SK-N-SH (cell line): ENCODE results near the gene RCAN2. TPM values are rescaled to one million over a fixed set of nuclear protein-coding genes. Genes with fewer than 3 reads are reported as not detected.

ENCODE experiments used
- CTCF ChIA-PET: fragments of 300-600, 350-600 bp; formaldehyde crosslinking; extraction: SDS; loops from one replicate; lab custom pipeline; 2021; lab: Yijun Ruan, JAX
- POLR2A ChIA-PET: fragments of 350-600 bp; sonication (Branson Sonifier 250); formaldehyde crosslinking; extraction: SDS; loops from one replicate; lab custom pipeline; 2020; ENCODE audit warnings: antibody characterized with exemption, inconsistent platforms; lab: Yijun Ruan, JAX
- DNase-seq: peaks from one replicate; pipeline ENCODE4 v3.0.0; 2012
- H2AFZ ChIP-seq: fragments of 200-600 bp; sonication (generic); 2 replicates; pipeline ENCODE4 v1.8.1; 2016; ENCODE audit warnings: antibody characterized with exemption, mild to moderate bottlenecking, low read depth
- H3F3A ChIP-seq: fragments of 200-600 bp; sonication (generic); replicated peaks from 2 replicates; pipeline ENCODE3; 2016; ENCODE audit warnings: antibody characterized with exemption, mild to moderate bottlenecking; ENCODE audit not compliant: insufficient read depth
- H3K27ac ChIP-seq, 2 experiments: fragments of 200-500 bp in 1 of 2; fragments of 200-600 bp in 1 of 2; sonication (Bioruptor generic) in 1 of 2; sonication (generic), shearing (Covaris generic) in 1 of 2; 2 replicates each; pipeline versions ENCODE4 v1.5.1 to v1.6.1; 2014 to 2016; ENCODE audit warnings: low read depth in 2 of 2, inconsistent platforms in 1 of 2, low read length in 1 of 2, mild to moderate bottlenecking in 1 of 2, mixed read lengths in 1 of 2
- H3K27me3 ChIP-seq: fragments of 200-600 bp; sonication (generic), shearing (Covaris generic); 2 replicates; pipeline ENCODE4 v1.6.1; 2016; ENCODE audit warnings: mixed run types; ENCODE audit not compliant: insufficient read depth
- H3K36me3 ChIP-seq, 2 experiments: fragments of 200-500 bp in 1 of 2; fragments of 200-600 bp in 1 of 2; sonication (Bioruptor generic) in 1 of 2; sonication (generic) in 1 of 2; replicated peaks in 1 of 2; 2 replicates each; pipeline versions ENCODE3 to v1.5.1; 2014 to 2016; ENCODE audit warnings: low read length in 1 of 2, mild to moderate bottlenecking in 1 of 2; ENCODE audit not compliant: insufficient read depth in 2 of 2, control insufficient read depth in 1 of 2
- H3K4me1 ChIP-seq, 2 experiments: fragments of 200-500 bp in 1 of 2; fragments of 200-600 bp in 1 of 2; sonication (Bioruptor generic) in 1 of 2; sonication (generic), shearing (Covaris generic) in 1 of 2; 2 replicates each; pipeline versions ENCODE4 v1.5.1 to v1.6.1; 2014 to 2016; ENCODE audit warnings: low read depth in 1 of 2, low read length in 1 of 2, mixed run types in 1 of 2; ENCODE audit not compliant: insufficient read depth in 2 of 2, control insufficient read depth in 1 of 2
- H3K4me2 ChIP-seq: fragments of 200-600 bp; sonication (generic), shearing (Covaris generic); 2 replicates; pipeline ENCODE4 v1.6.1; 2017; ENCODE audit warnings: mixed run types
- H3K4me3 ChIP-seq, 2 experiments: fragments of 200-500 bp in 1 of 2; fragments of 200-600 bp in 1 of 2; sonication (Bioruptor generic) in 1 of 2; sonication (generic), shearing (Covaris generic) in 1 of 2; 2 replicates each; pipeline versions ENCODE4 v1.5.1 to v1.8.1; 2014 to 2016; ENCODE audit warnings: low read depth in 2 of 2, inconsistent platforms in 1 of 2, low read length in 1 of 2, mild to moderate bottlenecking in 1 of 2, mixed read lengths in 1 of 2, moderate library complexity in 1 of 2
- H3K79me2 ChIP-seq: fragments of 200-600 bp; sonication (generic); 2 replicates; pipeline ENCODE4 v1.8.1; 2017; ENCODE audit warnings: mild to moderate bottlenecking; ENCODE audit not compliant: insufficient read depth
- H3K9ac ChIP-seq: fragments of 200-600 bp; sonication (generic); 2 replicates; pipeline ENCODE4 v1.6.1; 2017; ENCODE audit warnings: mixed run types
- H3K9me2 ChIP-seq: fragments of 200-600 bp; sonication (generic); 2 replicates; pipeline ENCODE4 v1.6.1; 2017; ENCODE audit warnings: mixed run types
- H3K9me3 ChIP-seq: fragments of 200-600 bp; sonication (generic); 2 replicates; pipeline ENCODE4 v1.6.1; 2017; ENCODE audit warnings: mixed run types, mild to moderate bottlenecking, moderate library complexity
- H4K20me1 ChIP-seq: fragments of 200-600 bp; sonication (generic); 2 replicates; pipeline ENCODE4 v1.6.1; 2017; ENCODE audit warnings: mild to moderate bottlenecking, mixed run types; ENCODE audit not compliant: insufficient read depth
- EZH2phosphoT487 ChIP-seq: fragments of 200-600 bp; sonication (generic); IDR thresholded peaks from 2 replicates; pipeline ENCODE4 v1.6.1; 2017; ENCODE audit warnings: low read depth, mixed run types, mild to moderate bottlenecking, antibody characterized with exemption, moderate library complexity, borderline replicate concordance
- FOXJ3 ChIP-seq: sonication (generic); formaldehyde crosslinking; IDR thresholded peaks from 2 replicates; pipeline ENCODE4 v1.5.1; 2020; ENCODE audit warnings: mild to moderate bottlenecking, missing genetic modification reagents
- GABPA ChIP-seq: IDR thresholded peaks from 2 replicates; pipeline ENCODE4 v1.4.0; 2012; ENCODE audit warnings: low read depth, mild to moderate bottlenecking
- MXI1 ChIP-seq: IDR thresholded peaks from 2 replicates; pipeline ENCODE4 v1.6.1; 2012; ENCODE audit warnings: mild to moderate bottlenecking, low read depth, low read length, improper control_type of control experiment
- RAD21 ChIP-seq: IDR thresholded peaks from 2 replicates; pipeline ENCODE4 v1.6.1; 2012; ENCODE audit warnings: mild to moderate bottlenecking, low read length
- RCOR1 ChIP-seq: fragments of 150-350 bp; IDR thresholded peaks from 2 replicates; pipeline ENCODE4 v1.6.1; 2017; ENCODE audit warnings: antibody characterized with exemption, low read length
- RFX5 ChIP-seq: IDR thresholded peaks from 2 replicates; pipeline ENCODE4 v1.6.1; 2012; ENCODE audit warnings: mild to moderate bottlenecking, improper control_type of control experiment, low read length
- YY1 ChIP-seq: IDR thresholded peaks from 2 replicates; pipeline ENCODE4 v1.4.0; 2012; ENCODE audit warnings: low read depth, mild to moderate bottlenecking
- WGBS: methylation state at CpG from one replicate; pipeline ENCODE4 v1.1.6; 2017; ENCODE audit warnings: low lambda C conversion rate; 5-methylcytosine and 5-hydroxymethylcytosine counted together
- polyA plus RNA-seq, 3 experiments: library from polyadenylated mRNA; depleted of rRNA; stranded (reverse); fragments of >200 nt; gene quantifications; 2 replicates each; pipeline ENCODE4 v1.2.3, GENCODE V29; 2012
- TF ChIP-seq, protein P1 (sequence below): IDR thresholded peaks from 2 replicates; pipeline ENCODE4 v1.4.0; 2012; ENCODE audit warnings: low read depth, borderline replicate concordance
- TF ChIP-seq, protein P2 (sequence below): fragments of 150-350 bp; IDR thresholded peaks from 2 replicates; pipeline ENCODE4 v1.6.1; 2017; ENCODE audit warnings: antibody characterized with exemption, low read length, low read depth, borderline replicate concordance
- TF ChIP-seq, protein P3 (sequence below): IDR thresholded peaks from 2 replicates; pipeline ENCODE4 v1.4.0; 2012; ENCODE audit warnings: low read depth, borderline replicate concordance
- TF ChIP-seq, protein P4 (sequence below): IDR thresholded peaks from 2 replicates; pipeline ENCODE4 v1.4.0; 2012; ENCODE audit warnings: low read depth

Gene RCAN2
- polyA plus RNA-seq, 1 of the 3 experiments (the other 2 are of a cell fraction) = not detected

DNA sequence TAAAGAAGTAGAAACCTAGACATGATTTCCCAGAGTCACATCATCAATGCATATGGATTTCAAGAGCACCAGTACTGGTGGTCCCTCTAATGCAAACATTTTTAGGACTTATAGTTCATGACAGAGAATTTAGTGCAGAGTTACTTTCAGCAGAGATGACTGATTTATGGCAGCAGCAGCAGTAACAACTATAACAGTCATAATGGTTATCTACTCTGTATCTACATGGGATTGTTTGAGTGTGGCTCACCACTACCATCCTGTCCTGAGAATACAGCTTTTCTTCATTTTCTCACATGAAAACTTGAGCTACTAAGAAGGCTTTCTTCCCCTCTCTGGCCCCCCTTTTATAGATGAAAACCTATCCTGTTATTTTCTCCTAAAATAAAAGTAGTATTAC lies 192.0 kb downstream of the RCAN2 start:
- POLR2A ChIA-PET = no interaction called here
- no peak for DNase-seq
- no peak overlapping the region for H3K4me3 ChIP-seq
- TF ChIP-seq RCOR1 (no peak), GABPA (no peak), RAD21 (no peak), FOXJ3 (CRISPR knock-in tag) (no peak), EZH2phosphoT487 (no peak), RFX5 (no peak), YY1 (no peak)
- TF ChIP-seq, protein P1, sequence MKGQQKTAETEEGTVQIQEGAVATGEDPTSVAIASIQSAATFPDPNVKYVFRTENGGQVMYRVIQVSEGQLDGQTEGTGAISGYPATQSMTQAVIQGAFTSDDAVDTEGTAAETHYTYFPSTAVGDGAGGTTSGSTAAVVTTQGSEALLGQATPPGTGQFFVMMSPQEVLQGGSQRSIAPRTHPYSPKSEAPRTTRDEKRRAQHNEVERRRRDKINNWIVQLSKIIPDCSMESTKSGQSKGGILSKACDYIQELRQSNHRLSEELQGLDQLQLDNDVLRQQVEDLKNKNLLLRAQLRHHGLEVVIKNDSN = no peak
- TF ChIP-seq, protein P2, sequence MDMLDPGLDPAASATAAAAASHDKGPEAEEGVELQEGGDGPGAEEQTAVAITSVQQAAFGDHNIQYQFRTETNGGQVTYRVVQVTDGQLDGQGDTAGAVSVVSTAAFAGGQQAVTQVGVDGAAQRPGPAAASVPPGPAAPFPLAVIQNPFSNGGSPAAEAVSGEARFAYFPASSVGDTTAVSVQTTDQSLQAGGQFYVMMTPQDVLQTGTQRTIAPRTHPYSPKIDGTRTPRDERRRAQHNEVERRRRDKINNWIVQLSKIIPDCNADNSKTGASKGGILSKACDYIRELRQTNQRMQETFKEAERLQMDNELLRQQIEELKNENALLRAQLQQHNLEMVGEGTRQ = no peak
- TF ChIP-seq, protein P3, sequence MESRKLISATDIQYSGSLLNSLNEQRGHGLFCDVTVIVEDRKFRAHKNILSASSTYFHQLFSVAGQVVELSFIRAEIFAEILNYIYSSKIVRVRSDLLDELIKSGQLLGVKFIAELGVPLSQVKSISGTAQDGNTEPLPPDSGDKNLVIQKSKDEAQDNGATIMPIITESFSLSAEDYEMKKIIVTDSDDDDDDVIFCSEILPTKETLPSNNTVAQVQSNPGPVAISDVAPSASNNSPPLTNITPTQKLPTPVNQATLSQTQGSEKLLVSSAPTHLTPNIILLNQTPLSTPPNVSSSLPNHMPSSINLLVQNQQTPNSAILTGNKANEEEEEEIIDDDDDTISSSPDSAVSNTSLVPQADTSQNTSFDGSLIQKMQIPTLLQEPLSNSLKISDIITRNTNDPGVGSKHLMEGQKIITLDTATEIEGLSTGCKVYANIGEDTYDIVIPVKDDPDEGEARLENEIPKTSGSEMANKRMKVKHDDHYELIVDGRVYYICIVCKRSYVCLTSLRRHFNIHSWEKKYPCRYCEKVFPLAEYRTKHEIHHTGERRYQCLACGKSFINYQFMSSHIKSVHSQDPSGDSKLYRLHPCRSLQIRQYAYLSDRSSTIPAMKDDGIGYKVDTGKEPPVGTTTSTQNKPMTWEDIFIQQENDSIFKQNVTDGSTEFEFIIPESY = no peak
- TF ChIP-seq, all 33 proteins: peak for 0
- Histone ChIP-seq H3K4me2 (no peak overlapping the region), H3F3A (no peaks in the 10 kb centered on the region), H3K27me3 (no peaks in the 10 kb centered on the region), H3K4me1 (no peaks in the 10 kb centered on the region), H4K20me1 (no peaks in the 10 kb centered on the region), H3K79me2 (no peaks in the 10 kb centered on the region), H2AFZ (no peak overlapping the region), H3K9me3 (no peaks in the 10 kb centered on the region), H3K9ac (no peak overlapping the region), H3K27ac (no peak overlapping the region), H3K36me3 (no peaks in the 10 kb centered on the region), H3K9me2 (no peaks in the 10 kb centered on the region)
- CTCF ChIA-PET = no interaction called here

DNA sequence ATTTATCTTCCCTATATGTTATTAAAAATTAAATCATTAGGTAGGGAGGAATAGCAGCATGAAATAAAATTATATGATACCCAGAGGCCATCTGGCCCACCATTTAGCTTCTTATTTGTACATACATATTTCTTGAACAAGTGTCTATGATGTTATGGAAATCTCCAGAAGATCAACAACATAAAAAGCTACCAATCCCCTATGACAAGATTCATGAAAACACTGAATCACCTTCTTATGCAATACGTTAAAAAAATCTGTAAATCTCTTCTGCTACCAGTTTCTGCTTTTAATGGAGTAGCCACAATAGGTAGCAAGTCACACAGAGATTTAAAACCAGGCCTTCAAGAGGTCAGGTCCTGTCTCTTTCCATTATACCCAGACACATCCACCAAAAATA lies 194.7 kb downstream of the RCAN2 start:
- ChIA-PET CTCF (no interaction called here), POLR2A (no interaction called here)
- no peak overlapping the region for H3K27ac ChIP-seq
- no peaks in the 10 kb centered on the region for H3K79me2 ChIP-seq
- H3K4me3 ChIP-seq = no peak overlapping the region
- H3K4me2 ChIP-seq = no peak overlapping the region
- no peaks in the 10 kb centered on the region for H3K36me3 ChIP-seq
- no peaks in the 10 kb centered on the region for H3F3A ChIP-seq
- no peaks in the 10 kb centered on the region for H4K20me1 ChIP-seq
- H2AFZ ChIP-seq = no peak overlapping the region
- DNase-seq = no peak
- TF ChIP-seq MXI1 (no peak), RAD21 (no peak)
- TF ChIP-seq, protein P4, sequence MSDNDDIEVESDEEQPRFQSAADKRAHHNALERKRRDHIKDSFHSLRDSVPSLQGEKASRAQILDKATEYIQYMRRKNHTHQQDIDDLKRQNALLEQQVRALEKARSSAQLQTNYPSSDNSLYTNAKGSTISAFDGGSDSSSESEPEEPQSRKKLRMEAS = no peak
- H3K27me3 ChIP-seq = no peaks in the 10 kb centered on the region
- no peaks in the 10 kb centered on the region for H3K9me3 ChIP-seq
- H3K4me1 ChIP-seq = no peaks in the 10 kb centered on the region
- 0% methylated on average over 1 of the region's 1 CpG for WGBS
- H3K9ac ChIP-seq = no peak overlapping the region
- no peaks in the 10 kb centered on the region for H3K9me2 ChIP-seq
